SK-N-DZ (cell line): Measurements from ENCODE around the gene MLLT1.

Source experiments
- DNase-seq: peaks from one replicate; pipeline ENCODE4 v3.0.0-alpha.2; 2015; ENCODE audit warnings: low spot score

The MLLT1 gene

GRCh38 chr19:6259312-6259861 lies 20.4 kb downstream of the MLLT1 start:
- no peak for DNase-seq

GRCh38 chr19:6258812-6259311 lies 20.9 kb downstream of the MLLT1 start:
- no peak for DNase-seq

GRCh38 chr19:6253954-6254733 lies 25.6 kb downstream of the MLLT1 start:
- DNase-seq: no peak

- no peak for DNase-seq
Observed at GRCh38 chr19:6252066-6252465, 27.7 kb downstream of the MLLT1 start.

GRCh38 chr19:6250909-6251308 lies 28.9 kb downstream of the MLLT1 start:
- no peak for DNase-seq

GRCh38 chr19:6250024-6250615 lies 29.7 kb downstream of the MLLT1 start:
- no peak for DNase-seq

GRCh38 chr19:6249296-6249695 lies 30.5 kb downstream of the MLLT1 start:
- no peak for DNase-seq

- DNase-seq: no peak
Observed at GRCh38 chr19:6248844-6249243, 30.9 kb downstream of the MLLT1 start.

- no peak for DNase-seq
Observed at GRCh38 chr19:6248341-6248740, 31.4 kb downstream of the MLLT1 start.

GRCh38 chr19:6247007-6247288 lies 32.8 kb downstream of the MLLT1 start:
- DNase-seq: no peak

- DNase-seq: no peak
Observed at GRCh38 chr19:6246174-6247006, 33.4 kb downstream of the MLLT1 start.

GRCh38 chr19:6242677-6243076 lies 37.1 kb downstream of the MLLT1 start:
- no peak for DNase-seq

GRCh38 chr19:6241680-6242377 lies 37.9 kb downstream of the MLLT1 start:
- DNase-seq: no peak

- no peak for DNase-seq
Observed at GRCh38 chr19:6241056-6241455, 38.7 kb downstream of the MLLT1 start.

GRCh38 chr19:6239871-6240676 lies 39.7 kb downstream of the MLLT1 start:
- DNase-seq: no peak

- no peak for DNase-seq
Observed at GRCh38 chr19:6239401-6239844, 40.4 kb downstream of the MLLT1 start.

GRCh38 chr19:6238643-6239281 lies 41.0 kb downstream of the MLLT1 start:
- no peak for DNase-seq

- DNase-seq: no peak
Observed at GRCh38 chr19:6238256-6238642, 41.5 kb downstream of the MLLT1 start.

- no peak for DNase-seq
Observed at GRCh38 chr19:6236310-6237291, 43.2 kb downstream of the MLLT1 start.
